Astrocyte of the spinal cord (primary cell): Measurements from ENCODE around the gene PDLIM5.

Experiments
- DNase-seq: peaks from one replicate; pipeline ENCODE4 v3.0.0; 2011; ENCODE audit warnings: low read depth, low spot score
- H3K4me3 ChIP-seq: 2 replicates; pipeline ENCODE4 v1.5.1; 2011; ENCODE audit warnings: low read depth, mild to moderate bottlenecking, low read length, moderate library complexity
- in situ Hi-C: cut with HindIII; loops from 2 replicates; pipeline ENCODE4 v1.10.0; 2017; ENCODE audit warnings: low sequenced_read_pairs
- TF ChIP-seq, protein P1 (sequence below): IDR thresholded peaks from 2 replicates; pipeline ENCODE4 v1.5.1; 2012; ENCODE audit warnings: low read depth, mild to moderate bottlenecking, low read length, inconsistent platforms

PDLIM5 gene

DNA sequence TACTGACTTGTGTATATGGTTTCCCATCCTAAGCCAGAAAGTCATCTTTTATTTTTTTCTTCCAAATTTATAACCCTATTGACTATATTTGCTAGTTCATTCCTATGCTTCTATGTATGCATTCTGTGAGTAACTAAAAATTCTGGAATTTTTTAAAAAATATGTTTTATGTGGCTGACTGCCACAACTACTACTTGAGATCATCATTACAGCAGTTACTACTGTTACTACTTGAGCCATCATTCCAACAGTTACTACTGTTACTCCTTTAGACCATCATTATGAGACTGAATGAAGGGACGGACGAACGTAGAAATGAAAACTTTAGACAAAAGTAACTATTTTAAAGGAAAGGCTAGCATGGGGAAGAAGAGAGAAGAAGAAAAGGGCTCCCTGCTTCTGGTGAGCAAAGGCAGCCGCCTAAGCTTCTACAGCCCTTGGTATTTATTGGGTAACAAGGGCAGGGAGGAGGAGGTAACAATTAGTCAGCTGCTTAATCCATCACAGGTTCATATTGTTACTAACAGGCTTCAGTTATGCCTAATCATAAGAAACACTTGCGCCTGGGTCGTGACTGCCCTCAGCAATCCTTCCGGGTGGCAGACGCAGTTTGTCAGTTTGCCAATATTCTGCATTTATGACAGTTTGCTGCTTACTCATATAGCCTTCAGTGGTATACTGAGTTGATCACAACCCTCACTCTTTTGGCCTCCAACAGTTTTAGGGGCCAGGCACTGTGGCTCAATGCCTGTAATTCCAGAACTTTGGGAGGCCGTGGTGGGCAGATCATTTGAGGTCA is 80.4 kb downstream of the PDLIM5 start:
- H3K4me3 ChIP-seq: no peak overlapping the region
- in situ Hi-C loops: no loop called here
- DNase-seq: no peak
- TF ChIP-seq, protein P1, sequence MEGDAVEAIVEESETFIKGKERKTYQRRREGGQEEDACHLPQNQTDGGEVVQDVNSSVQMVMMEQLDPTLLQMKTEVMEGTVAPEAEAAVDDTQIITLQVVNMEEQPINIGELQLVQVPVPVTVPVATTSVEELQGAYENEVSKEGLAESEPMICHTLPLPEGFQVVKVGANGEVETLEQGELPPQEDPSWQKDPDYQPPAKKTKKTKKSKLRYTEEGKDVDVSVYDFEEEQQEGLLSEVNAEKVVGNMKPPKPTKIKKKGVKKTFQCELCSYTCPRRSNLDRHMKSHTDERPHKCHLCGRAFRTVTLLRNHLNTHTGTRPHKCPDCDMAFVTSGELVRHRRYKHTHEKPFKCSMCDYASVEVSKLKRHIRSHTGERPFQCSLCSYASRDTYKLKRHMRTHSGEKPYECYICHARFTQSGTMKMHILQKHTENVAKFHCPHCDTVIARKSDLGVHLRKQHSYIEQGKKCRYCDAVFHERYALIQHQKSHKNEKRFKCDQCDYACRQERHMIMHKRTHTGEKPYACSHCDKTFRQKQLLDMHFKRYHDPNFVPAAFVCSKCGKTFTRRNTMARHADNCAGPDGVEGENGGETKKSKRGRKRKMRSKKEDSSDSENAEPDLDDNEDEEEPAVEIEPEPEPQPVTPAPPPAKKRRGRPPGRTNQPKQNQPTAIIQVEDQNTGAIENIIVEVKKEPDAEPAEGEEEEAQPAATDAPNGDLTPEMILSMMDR: no peak

DNA sequence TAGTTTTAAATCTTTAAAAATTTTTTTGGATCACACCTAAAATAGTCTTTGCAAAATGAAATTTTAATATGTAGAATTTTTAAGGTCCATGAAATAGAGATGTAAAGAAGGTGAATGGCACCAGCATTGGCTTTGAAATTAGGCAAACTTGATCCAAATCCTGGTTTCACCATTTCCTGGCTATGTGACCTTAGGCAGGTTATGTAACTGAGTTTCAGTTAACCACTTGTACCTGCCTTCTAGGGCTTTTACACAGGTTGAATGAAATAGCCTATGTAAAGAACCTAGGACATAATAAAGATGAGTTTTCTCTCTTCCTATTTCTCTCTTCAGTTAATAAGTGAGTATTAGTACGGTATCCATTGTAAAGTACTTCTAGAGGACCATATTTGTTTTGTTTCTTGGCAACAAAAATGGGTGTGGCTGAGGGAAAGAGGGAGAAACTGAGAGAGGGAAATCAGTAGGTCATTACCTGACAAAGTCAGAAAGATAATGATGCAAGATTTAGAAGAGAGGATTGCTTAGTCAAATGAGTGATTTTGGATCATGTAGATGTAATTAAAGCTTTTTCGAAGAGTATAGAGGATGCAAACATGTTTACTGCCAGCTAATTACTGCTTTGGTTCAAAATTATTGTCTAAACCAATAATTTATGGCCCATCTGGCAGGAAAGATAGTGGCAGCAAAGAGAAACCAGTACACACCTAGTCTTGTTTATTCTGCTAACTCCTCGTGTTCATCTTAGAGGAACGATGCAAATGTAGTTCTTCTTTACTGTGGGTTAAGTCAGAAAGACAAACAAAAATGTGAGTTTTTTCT is 81.9 kb downstream of the PDLIM5 start:
- TF ChIP-seq, protein P1: no peak
- H3K4me3 ChIP-seq: no peak overlapping the region
- no peak for DNase-seq
- in situ Hi-C loops: no loop called here

DNA sequence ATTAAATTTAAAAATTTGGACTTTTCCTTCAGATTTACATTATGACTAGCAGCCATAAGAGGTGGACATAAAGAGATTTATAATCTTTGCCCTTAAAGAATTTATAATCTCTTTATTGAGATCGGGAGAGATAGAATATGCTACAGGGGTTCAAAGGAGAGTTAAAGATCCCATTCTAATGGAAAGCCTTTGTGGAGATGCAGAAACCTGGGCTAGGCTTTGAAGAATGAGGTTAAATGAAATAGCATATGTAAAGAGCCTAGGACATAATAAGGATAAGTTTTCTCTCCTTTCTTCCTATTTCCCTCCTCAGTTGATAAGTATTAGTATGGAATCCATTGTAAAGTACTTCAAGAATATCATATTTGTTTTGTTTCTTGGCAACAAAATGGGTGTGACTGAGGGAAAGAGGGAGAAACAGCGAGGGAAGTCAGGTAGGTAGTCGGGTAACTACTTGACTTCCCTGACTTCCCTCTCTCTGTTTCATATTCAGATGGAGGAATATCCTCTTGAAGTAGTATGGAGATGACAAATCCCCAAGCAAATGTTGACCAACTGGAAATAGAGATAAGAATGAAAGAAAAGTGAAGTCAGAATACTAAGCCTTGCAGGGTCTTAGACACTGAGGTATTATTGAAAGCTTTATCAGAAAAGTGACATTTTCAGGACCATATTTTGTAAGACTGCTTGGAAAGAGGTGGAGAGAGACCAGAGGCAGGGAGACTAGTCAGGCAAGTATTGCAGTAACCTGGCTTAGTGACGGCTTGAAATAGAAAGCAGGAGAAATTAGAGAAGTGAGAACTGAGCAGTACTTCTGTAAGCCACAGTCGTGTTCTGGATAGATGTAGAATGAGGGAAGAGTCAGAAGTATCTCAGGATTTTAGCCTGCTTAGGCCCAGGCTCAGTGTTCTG is 82.9 kb downstream of the PDLIM5 start:
- no peak for DNase-seq
- TF ChIP-seq, protein P1: no peak
- in situ Hi-C loops: no loop called here
- no peak overlapping the region for H3K4me3 ChIP-seq

DNA sequence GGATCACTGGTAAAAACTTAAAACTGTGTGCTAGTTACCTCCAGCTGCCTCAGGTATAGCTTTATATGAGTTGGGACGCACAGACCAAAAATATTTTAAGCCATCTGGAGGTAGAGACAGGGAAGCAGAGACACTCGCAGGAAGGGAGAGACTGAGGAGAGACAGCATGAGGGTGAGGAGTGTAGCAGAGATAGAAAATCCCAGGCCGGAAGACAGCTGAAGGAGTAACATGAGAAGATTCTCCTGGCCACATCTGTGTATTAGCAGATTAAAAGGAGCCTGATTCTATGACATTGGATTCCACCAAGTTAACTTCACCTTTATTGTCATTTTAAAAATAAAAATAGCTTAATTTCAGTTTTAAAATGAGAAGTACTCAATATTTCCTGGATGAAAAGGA is 84.3 kb downstream of the PDLIM5 start:
- in situ Hi-C loops: no loop called here
- DNase-seq: no peak
- H3K4me3 ChIP-seq: no peak overlapping the region
- TF ChIP-seq, protein P1: no peak

DNA sequence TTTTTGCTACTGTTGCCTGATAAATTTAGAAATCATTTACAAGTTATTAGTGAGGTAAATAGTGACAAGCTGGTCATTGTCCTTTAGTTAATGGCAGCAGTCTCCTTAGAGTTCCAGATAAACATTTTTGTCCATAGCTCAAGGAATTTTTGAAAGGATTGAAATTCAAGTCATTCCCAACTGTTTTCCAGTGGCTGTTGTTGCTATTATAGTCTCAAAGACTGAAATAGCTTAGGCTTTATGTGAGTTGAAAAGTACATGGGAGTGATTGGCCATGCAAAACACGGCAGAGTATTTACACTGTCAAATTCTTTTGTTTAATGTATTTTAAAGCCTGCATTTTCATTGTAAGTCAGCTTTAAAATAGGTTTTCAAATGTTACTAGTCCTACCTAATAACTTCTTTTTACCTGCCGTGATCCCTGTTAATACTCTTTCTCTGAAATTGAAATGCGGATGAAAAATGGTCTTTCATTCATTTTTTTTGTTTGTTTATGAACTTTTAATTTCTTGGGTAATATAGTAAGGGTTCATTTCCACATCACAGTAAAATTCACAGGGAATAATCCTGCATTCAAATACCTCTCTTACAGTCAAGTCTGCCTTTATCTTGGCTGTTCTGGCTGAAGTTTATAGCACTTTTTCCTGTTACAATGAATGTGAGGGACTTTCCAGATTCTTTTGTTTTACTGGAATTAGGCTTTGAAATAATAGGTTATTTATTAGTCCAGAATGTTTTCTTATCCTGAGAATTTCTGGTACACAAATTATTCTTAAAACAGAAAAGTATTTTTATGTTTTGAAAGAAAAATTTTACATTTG is 85.1 kb downstream of the PDLIM5 start:
- no peak overlapping the region for H3K4me3 ChIP-seq
- TF ChIP-seq, protein P1: no peak
- no peak for DNase-seq
- in situ Hi-C loops: no loop called here
